Ishikawa (cell line): Measurements from ENCODE around the gene ARHGAP5.

ENCODE experiments used
- CEBPB ChIP-seq: IDR thresholded peaks from 2 replicates; pipeline ENCODE4 v1.6.1; 2012
- CREB1 ChIP-seq: IDR thresholded peaks from 2 replicates; pipeline ENCODE4 v1.6.1; 2012; ENCODE audit warnings: low read depth
- EGR1 ChIP-seq: IDR thresholded peaks from 2 replicates; pipeline ENCODE4 v1.6.1; 2012
- EP300 ChIP-seq: IDR thresholded peaks from 2 replicates; pipeline ENCODE4 v1.6.1; 2012; ENCODE audit warnings: borderline replicate concordance
- FOXM1 ChIP-seq: IDR thresholded peaks from 2 replicates; pipeline ENCODE4 v1.6.1; 2012; ENCODE audit warnings: low read depth, borderline replicate concordance
- NFIC ChIP-seq: IDR thresholded peaks from 2 replicates; pipeline ENCODE4 v1.6.1; 2012
- RAD21 ChIP-seq: IDR thresholded peaks from 2 replicates; pipeline ENCODE4 v1.6.1; 2012; ENCODE audit warnings: low read depth
- TCF12 ChIP-seq: IDR thresholded peaks from 2 replicates; pipeline ENCODE4 v1.6.1; 2012; ENCODE audit warnings: low read depth
- TEAD4 ChIP-seq: IDR thresholded peaks from 2 replicates; pipeline ENCODE4 v1.6.1; 2012
- YY1 ChIP-seq: IDR thresholded peaks from 2 replicates; pipeline ENCODE4 v1.6.1; 2012; ENCODE audit warnings: low read depth
- ZBTB7A ChIP-seq: IDR thresholded peaks from 2 replicates; pipeline ENCODE4 v1.6.1; 2012; ENCODE audit warnings: low read depth
- TF ChIP-seq, protein P1 (sequence below): IDR thresholded peaks from 2 replicates; pipeline ENCODE4 v1.6.1; 2012
- TF ChIP-seq, protein P2 (sequence below): IDR thresholded peaks from 2 replicates; pipeline ENCODE4 v1.6.1; 2012
- TF ChIP-seq, protein P3 (sequence below): IDR thresholded peaks from 2 replicates; pipeline ENCODE4 v1.6.1; 2012; ENCODE audit warnings: low read depth, mild to moderate bottlenecking

The ARHGAP5 gene

GRCh38 chr14:32099473-32099872 lies 22.4 kb downstream of the ARHGAP5 start:
- no peak for TF ChIP-seq YY1
- TF ChIP-seq EP300: no peak
- no peak for TF ChIP-seq RAD21
- TF ChIP-seq CREB1: no peak
- TF ChIP-seq CEBPB: no peak
- TF ChIP-seq EGR1: no peak

GRCh38 chr14:32100175-32100574 lies 23.1 kb downstream of the ARHGAP5 start:
- TF ChIP-seq TCF12: no peak
- TF ChIP-seq, protein P1, sequence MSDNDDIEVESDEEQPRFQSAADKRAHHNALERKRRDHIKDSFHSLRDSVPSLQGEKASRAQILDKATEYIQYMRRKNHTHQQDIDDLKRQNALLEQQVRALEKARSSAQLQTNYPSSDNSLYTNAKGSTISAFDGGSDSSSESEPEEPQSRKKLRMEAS: no peak
- no peak for TF ChIP-seq NFIC
- TF ChIP-seq, protein P2, sequence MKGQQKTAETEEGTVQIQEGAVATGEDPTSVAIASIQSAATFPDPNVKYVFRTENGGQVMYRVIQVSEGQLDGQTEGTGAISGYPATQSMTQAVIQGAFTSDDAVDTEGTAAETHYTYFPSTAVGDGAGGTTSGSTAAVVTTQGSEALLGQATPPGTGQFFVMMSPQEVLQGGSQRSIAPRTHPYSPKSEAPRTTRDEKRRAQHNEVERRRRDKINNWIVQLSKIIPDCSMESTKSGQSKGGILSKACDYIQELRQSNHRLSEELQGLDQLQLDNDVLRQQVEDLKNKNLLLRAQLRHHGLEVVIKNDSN: no peak
- TF ChIP-seq RAD21: no peak
- no peak for TF ChIP-seq CEBPB
- TF ChIP-seq TEAD4: no peak
- TF ChIP-seq ZBTB7A: no peak
- TF ChIP-seq EGR1: no peak
- no peak for TF ChIP-seq CREB1
- TF ChIP-seq FOXM1: no peak
- TF ChIP-seq, protein P3, sequence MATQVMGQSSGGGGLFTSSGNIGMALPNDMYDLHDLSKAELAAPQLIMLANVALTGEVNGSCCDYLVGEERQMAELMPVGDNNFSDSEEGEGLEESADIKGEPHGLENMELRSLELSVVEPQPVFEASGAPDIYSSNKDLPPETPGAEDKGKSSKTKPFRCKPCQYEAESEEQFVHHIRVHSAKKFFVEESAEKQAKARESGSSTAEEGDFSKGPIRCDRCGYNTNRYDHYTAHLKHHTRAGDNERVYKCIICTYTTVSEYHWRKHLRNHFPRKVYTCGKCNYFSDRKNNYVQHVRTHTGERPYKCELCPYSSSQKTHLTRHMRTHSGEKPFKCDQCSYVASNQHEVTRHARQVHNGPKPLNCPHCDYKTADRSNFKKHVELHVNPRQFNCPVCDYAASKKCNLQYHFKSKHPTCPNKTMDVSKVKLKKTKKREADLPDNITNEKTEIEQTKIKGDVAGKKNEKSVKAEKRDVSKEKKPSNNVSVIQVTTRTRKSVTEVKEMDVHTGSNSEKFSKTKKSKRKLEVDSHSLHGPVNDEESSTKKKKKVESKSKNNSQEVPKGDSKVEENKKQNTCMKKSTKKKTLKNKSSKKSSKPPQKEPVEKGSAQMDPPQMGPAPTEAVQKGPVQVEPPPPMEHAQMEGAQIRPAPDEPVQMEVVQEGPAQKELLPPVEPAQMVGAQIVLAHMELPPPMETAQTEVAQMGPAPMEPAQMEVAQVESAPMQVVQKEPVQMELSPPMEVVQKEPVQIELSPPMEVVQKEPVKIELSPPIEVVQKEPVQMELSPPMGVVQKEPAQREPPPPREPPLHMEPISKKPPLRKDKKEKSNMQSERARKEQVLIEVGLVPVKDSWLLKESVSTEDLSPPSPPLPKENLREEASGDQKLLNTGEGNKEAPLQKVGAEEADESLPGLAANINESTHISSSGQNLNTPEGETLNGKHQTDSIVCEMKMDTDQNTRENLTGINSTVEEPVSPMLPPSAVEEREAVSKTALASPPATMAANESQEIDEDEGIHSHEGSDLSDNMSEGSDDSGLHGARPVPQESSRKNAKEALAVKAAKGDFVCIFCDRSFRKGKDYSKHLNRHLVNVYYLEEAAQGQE: no peak
- TF ChIP-seq YY1: no peak

GRCh38 chr14:32102152-32102787 lies 25.2 kb downstream of the ARHGAP5 start:
- TF ChIP-seq EP300 (no peak), CEBPB (no peak), CREB1 (no peak), ZBTB7A (no peak), TEAD4 (no peak), FOXM1 (no peak)
- TF ChIP-seq, protein P1: no peak
- TF ChIP-seq, protein P3: no peak

DNA sequence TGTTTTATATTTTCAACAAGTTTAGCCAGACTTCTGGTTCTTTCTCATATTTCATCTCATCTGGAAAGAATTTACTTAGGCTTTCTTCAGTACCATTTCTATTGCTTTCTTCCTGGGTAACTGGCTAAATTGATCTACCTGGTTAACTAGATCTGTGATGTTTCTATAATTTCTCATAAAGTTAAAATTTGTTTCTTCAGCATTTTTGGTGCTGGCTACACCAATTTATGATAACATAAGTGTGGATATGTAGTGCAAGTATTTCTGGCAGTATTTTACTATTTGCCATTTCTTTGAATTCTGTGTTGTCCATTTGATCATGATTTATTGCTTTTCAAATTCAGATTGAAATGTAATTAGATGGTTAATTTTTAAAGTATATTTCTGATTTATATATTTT lies 25.9 kb downstream of the ARHGAP5 start:
- TF ChIP-seq YY1 (no peak), TEAD4 (no peak)
- TF ChIP-seq, protein P3: no peak

- TF ChIP-seq EP300: no peak
- TF ChIP-seq TCF12: no peak
- TF ChIP-seq, protein P3: no peak
- no peak for TF ChIP-seq ZBTB7A
- no peak for TF ChIP-seq CEBPB
- TF ChIP-seq FOXM1: no peak
- no peak for TF ChIP-seq EGR1
- no peak for TF ChIP-seq YY1
- TF ChIP-seq, protein P2: no peak
- no peak for TF ChIP-seq NFIC
- TF ChIP-seq TEAD4: no peak
Measured at GRCh38 chr14:32104308-32104707, 27.2 kb downstream of the ARHGAP5 start.
